Adrenal gland (tissue), 5 donors: ENCODE data around the gene SH2D4B.

Experiments used
- POLR2A ChIP-seq, 2 donors: fragments of 450-650 bp; IDR thresholded peaks; one replicate each; pipeline ENCODE4 v1.6.1; 2017; ENCODE audit warnings: antibody characterized with exemption in 2 of 2, mild to moderate bottlenecking in 2 of 2, moderate library complexity in 1 of 2
- TF ChIP-seq, protein P1 (sequence below), 6 experiments: fragments of 450-650 bp in 4 of 6; fragments of 200-600 bp in 2 of 6; sonication (generic) in 1 of 6; IDR thresholded peaks; 1 replicate in 5 of 6; 2 replicates in 1 of 6; pipeline versions ENCODE4 v1.5.1 to v1.8.0; 2016 to 2021; ENCODE audit warnings: antibody characterized with exemption in 6 of 6, mild to moderate bottlenecking in 2 of 6, moderate library complexity in 1 of 6
- donor health status: DM: no; HTN: no; CAD: no.

GRCh38 chr10:80622153-80622552 is 84.5 kb downstream of the SH2D4B start:
- TF ChIP-seq, protein P1, sequence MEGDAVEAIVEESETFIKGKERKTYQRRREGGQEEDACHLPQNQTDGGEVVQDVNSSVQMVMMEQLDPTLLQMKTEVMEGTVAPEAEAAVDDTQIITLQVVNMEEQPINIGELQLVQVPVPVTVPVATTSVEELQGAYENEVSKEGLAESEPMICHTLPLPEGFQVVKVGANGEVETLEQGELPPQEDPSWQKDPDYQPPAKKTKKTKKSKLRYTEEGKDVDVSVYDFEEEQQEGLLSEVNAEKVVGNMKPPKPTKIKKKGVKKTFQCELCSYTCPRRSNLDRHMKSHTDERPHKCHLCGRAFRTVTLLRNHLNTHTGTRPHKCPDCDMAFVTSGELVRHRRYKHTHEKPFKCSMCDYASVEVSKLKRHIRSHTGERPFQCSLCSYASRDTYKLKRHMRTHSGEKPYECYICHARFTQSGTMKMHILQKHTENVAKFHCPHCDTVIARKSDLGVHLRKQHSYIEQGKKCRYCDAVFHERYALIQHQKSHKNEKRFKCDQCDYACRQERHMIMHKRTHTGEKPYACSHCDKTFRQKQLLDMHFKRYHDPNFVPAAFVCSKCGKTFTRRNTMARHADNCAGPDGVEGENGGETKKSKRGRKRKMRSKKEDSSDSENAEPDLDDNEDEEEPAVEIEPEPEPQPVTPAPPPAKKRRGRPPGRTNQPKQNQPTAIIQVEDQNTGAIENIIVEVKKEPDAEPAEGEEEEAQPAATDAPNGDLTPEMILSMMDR (IDR thresholded peaks at IDR 0.05), result no peak
- TF ChIP-seq POLR2A (IDR thresholded peaks at IDR 0.05), result no peak
